ACHN (cell line): ENCODE data around the gene ARHGAP22.

Experiments used
- DNase-seq: peaks from one replicate; pipeline ENCODE4 v3.0.0-alpha.2; 2015
- in situ Hi-C: cut with HindIII; loops from 2 replicates; pipeline ENCODE4 v1.10.0; 2017; ENCODE audit warnings: low sequenced_read_pairs, low pct_ligation_motif_present, low pct_unique_long_range_greater_than_20kb

The ARHGAP22 gene

GRCh38 chr10:48509974-48510692 lies 94.7 kb downstream of the ARHGAP22 start:
- in situ Hi-C loops, result no loop called here
- no peak for DNase-seq

GRCh38 chr10:48508791-48509772 lies 95.8 kb downstream of the ARHGAP22 start:
- DNase-seq, result no peak
- in situ Hi-C loops, result no loop called here

DNA sequence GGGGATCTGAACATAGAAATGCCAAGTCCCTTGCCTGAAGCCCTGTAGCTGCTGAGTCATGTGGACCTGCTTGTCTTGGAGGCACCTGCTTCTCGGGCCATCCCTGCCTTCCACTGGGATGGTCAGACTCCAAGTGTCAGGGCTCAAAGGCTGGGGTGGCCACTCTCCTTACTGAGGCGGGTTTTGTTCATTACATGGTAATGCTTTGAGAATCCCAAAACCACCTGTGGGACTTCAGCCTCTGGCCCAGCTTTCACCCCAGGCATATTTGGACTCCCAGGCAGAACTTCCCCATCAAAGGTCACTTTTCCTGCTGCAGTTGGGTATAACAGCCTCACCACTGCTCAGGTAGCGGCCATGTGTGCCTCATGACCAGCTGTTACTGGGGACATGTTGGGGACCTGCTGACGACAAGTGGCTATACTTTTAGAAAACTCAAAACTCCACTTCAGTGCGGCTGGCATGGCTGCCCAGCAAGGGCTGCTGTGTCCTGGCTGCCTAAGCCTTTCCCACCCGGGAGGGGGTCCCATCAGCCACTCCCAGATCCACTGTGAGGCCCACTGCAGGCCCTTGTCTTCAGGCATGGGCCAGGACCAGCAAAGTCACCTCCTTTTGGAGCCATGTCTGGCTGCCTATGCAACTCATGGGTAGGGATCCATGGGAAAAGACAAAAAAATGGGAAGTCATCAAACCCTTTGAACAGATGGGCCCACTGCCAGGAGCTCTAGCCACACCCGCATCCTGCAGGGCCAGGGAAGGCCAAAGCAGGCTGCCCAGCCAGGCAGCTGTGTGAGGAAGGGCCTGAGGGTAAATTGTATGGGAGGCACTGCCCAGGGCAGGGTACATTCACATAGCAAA lies 96.7 kb downstream of the ARHGAP22 start:
- DNase-seq, result no peak
- in situ Hi-C loops, result no loop called here

DNA sequence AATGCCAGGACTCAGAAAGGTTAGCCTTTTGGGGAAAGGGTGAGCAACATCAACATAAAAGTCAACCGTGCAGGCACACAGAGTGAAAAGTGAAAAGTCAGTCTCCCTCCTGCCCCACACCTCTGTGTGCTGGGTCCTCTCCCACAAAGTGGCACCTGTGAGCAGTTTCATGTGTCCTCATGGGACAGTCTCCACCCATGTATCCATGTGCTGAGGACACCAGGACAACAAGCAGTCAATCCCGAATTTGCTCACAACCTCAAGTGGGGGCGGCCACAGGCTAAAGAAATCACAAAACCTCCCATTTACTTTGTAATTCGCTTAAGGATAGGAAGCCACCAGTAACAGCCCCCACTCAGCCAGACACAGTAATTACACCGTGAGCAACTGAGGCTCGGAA lies 97.4 kb downstream of the ARHGAP22 start:
- DNase-seq, result no peak
- in situ Hi-C loops, result no loop called here

DNA sequence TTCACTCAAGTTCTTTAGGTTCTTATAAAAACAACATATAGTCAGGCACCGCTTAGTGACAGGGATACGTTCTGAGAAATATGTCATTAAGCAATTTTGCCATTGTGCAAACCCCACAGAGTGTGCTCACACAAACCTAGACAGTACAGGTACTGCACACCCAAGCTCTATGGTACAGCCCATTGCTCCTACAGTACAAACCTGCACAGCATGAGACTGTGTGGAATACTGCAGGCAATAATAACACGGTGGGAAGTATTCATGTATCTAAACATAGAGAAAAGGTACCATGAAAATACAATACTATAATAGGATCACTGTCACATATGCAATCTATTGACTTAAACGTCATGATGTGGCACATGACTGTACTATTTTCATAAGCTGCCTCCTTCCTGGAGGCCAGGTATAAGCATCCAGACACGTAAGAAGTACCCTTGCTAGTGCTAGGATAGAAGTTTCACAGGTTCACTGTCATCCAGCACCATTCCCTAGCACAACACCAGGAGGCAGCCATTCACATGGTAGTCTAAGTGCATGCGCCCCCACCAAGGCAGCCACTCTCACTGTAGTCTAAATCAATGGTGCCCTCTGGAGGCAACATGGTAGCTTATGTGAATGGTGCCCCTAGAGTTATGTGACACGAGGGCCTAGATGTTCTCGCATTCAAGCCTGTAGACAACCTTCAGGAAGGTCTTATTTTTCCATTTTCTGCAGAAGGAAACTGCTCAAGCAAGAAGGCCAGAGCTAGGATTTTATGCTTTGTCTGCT lies 98.5 kb downstream of the ARHGAP22 start:
- peak; percentile 55 for DNase-seq
- in situ Hi-C loops, result no loop called here

DNA sequence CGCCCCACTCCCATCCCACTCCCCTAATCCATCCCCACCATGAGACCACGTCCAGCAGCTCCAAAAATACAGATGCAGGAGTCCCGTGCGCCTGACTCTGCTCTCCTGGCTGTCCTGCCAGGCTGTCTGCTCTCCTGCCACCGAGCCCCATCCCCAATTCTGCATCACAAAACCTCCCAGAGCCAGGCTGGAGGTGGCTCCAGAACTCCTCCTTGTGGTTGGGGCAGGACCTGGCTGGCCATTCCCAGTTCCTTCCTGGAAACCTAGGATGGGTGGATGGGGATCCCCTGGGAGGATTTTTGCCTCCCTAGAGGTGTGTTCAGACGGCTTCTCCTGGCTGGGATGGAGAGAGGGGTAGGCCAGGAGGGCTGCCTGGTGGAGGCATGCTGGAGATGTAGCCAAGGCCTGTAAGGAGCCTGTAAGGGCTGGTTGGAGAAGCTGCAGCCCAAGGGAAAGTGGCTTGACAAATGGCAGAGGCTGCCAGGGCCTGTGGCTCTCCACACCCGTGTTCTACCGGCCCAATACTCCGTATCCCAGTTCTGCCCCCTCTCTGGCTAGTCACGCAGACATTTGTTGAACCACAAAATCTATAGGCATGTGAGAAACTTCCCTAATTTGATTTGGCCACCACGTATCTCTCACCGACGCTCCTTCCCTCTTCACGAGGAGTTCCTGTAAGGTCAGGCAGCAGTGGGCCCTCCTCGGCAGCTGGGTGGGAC lies 99.3 kb downstream of the ARHGAP22 start:
- DNase-seq, result no peak
- in situ Hi-C loops, result no loop called here

DNA sequence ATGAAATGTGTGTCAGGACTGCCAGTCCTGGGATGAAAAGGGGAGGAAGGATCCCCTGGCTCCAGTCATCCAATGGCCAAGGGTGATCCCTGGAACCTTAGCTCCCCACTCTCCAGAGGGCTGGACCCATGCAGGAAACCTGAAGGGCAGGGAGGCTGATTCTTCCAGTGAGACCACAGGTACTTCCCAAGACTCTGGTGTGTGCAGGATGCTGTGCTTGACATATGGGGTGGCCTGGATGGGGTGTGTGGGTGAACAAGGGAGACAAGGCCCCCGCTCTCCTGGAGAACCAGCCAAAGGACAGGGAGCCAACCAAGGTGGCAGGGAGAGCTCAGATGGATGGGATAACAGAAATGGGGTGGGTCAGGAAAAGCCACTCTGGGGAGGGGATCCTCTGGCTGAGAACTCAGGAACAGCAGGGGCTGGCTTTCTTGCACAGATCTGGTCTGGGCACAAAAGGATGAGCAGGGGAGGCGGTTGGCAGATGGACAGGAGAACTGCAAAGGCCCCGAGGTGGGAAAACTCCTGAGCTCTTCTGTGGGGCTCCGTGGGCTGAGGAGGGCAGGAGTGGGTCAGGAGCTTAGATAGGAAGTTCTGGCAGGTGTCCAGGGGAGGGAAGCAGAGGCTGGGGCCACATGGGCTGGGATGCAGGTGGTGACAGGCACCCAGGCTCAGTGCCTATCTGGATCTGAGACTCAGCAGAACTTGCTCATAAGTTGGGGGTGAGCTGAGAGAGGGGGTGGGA lies 100.6 kb downstream of the ARHGAP22 start:
- no peak for DNase-seq
- in situ Hi-C loops, result no loop called here

DNA sequence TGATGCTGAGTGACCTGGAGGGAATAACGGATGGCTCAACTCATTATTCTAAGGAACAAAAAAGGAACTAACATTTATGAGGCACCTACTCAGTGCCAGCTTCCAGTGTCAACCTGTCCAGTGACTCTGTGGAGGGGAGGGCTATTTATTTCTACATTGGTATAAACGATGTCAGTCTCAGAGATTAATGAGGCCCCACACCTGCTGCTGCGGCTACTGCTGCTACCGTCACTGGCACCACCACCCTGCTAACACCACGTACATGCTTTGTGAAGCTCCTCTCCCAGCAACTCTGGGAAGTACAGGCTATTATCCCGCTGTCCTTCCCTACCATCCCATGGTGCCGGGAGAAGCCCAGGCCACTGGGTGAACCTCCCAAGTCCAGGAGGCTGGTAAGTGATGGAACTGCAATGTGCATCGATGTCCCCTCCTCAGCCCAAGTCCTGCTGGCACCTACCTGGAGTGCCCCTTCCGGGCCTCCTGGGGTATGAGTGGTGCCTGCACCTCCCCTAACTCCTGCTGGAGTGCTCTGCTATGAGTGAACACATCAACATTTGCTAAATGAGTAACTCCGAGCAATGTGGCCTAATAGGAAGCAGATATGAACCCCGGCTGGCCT lies 101.5 kb downstream of the ARHGAP22 start:
- in situ Hi-C loops, result no loop called here
- no peak for DNase-seq

GRCh38 chr10:48502791-48503190 lies 102.1 kb downstream of the ARHGAP22 start:
- in situ Hi-C loops, result no loop called here
- no peak for DNase-seq

GRCh38 chr10:48501787-48502771 lies 102.8 kb downstream of the ARHGAP22 start:
- in situ Hi-C loops, result no loop called here
- DNase-seq, result no peak

DNA sequence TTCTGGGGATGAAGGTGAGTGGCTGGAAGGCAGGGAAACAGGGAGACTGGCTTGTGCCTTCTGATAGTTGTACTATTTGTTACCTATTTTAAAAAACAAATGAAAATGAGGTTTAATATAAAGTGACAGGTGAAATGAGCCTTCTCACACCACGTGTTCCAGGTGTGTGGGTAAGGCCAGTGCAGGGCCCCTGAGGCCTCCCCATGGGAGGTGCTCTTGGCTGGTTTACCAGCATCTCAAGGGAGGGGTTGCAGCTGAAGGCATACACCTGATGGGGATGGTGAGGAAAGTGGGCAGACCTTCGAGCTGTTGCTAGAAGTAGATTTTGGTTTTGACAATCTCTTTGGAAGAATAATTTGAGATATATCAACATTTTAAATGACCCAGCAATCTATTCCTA lies 103.6 kb downstream of the ARHGAP22 start:
- in situ Hi-C loops, result no loop called here
- DNase-seq, result no peak

GRCh38 chr10:48500771-48501170 lies 104.1 kb downstream of the ARHGAP22 start:
- in situ Hi-C loops, result no loop called here
- DNase-seq, result no peak

DNA sequence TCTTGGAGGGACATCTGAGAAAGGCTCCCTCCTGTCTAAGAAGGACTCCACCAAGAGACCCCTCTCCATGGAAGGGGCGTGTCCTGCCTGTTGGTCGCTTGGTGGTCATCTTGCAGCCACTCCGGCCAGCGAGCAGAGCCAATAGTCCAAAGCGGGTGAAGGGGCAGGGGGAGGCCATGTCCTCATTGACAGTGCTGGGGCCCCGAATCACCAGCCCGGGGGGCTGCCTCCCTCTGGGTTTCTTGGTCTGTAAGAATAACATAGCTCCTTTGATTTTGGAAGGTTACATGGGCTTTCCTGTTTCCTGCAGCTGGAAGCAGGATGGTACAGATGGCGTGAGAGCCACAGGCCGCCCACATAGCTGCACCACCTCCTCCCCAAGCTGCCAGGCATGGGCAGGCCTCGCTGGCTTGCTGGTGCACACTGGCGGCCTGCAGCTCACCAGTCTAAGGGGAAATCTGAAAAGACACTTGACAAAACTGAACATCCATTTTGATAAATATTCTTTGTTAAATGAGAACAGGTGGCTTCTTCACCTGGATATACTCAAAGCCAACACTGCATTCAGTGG lies 105.8 kb downstream of the ARHGAP22 start:
- no peak for DNase-seq
- in situ Hi-C loops, result no loop called here

DNA sequence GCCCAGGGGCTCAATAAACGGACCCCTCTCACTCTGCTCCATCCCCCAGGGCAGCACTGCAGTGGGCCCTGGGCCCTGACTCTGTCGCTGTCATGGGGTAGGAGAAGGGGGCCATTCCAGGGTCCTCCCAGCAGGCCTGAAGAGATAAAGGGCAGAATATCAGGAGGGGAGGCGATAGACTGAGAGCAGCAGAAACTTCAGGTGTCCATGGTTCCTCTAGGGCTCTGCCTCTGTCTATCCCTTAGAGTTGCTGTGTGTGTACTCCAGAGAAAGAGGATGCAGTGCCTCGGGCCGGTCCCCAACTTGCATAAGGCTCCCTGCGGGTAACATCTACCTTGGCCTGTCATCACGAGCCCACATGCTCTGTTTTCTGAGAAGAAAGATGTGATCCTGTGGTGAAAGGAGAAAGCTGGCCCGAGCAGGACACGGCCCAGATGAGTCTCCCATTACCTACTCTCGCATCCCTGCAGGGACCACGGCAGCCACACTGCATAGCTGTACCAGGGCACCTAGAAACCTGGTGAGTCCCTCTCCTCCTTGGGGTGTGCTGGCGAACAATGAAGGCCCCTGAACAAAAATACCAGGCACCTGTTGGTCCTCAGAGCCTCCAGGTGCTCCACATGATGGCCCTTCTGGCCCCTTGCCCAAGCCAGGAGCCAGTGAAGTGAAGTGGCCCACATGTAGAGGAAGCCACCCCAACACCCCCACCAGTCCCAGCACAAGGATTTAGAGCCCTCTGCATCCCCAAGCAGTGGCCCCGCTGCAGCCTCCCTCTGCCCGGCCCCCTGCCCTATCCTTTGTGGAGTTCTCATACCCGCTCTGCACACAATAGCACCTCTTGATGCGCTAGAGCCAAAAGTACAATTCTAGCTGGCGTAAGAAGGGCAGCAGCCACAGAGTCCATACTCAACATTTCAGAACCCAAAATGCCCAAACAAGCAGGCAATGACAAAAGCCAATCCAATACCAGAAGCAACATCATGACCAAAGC lies 106.8 kb downstream of the ARHGAP22 start:
- in situ Hi-C loops, result no loop called here
- DNase-seq, result no peak
